Astrocyte (in vitro differentiated cells and primary cell): ENCODE results near the gene HSF5.

Source experiments
- CTCF ChIP-seq: IDR thresholded peaks from 2 replicates; pipeline ENCODE4 v1.5.1; 2011; ENCODE audit warnings: low read depth, mild to moderate bottlenecking, inconsistent platforms, low read length, moderate library complexity; ENCODE audit not compliant: insufficient read depth
- EZH2 ChIP-seq: IDR thresholded peaks from 2 replicates; pipeline ENCODE4 v1.6.1; 2012; ENCODE audit warnings: mild to moderate bottlenecking, low read length, inconsistent platforms; ENCODE audit not compliant: insufficient read depth

- no peak for TF ChIP-seq CTCF
- TF ChIP-seq EZH2, result no peak
Observed at GRCh38 chr17:58527949-58528348, 39.7 kb upstream of the HSF5 start.
